ENCODE measurements around the gene PES1.

The PES1 gene

DNA sequence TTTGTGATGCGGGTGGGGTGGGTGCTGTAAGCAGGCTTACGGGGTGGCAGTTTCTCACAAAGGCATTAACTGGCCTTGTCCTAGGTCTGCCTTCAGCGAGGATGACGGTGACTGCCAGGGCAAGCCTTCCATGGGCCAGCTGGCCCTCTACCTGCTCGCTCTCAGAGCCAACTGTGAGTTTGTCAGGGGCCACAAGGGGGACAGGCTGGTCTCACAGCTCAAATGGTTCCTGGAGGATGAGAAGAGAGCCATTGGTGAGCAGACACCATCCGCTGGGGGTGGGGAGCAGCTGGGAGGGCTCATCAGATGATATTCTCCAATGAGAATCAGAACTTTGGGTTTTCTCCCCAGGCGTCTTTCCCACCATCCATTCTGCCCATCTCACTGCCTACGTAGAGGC is 21.1 kb upstream of the PES1 start:
- Histone ChIP-seq H3K4me1 (peaks cover 0 to 3% (median 0%) of the 10 kb centered on the region in 4 donors), H3K4me3 (no peak overlapping the region), H3K27ac (no peak overlapping the region), H3K27me3 (no peaks in the 10 kb centered on the region), H3K9me3 (no peaks in the 10 kb centered on the region), H3K36me3 (peaks cover 0 to 61% (median 6%) of the 10 kb centered on the region in 3 donors)
- TF ChIP-seq, protein P1, sequence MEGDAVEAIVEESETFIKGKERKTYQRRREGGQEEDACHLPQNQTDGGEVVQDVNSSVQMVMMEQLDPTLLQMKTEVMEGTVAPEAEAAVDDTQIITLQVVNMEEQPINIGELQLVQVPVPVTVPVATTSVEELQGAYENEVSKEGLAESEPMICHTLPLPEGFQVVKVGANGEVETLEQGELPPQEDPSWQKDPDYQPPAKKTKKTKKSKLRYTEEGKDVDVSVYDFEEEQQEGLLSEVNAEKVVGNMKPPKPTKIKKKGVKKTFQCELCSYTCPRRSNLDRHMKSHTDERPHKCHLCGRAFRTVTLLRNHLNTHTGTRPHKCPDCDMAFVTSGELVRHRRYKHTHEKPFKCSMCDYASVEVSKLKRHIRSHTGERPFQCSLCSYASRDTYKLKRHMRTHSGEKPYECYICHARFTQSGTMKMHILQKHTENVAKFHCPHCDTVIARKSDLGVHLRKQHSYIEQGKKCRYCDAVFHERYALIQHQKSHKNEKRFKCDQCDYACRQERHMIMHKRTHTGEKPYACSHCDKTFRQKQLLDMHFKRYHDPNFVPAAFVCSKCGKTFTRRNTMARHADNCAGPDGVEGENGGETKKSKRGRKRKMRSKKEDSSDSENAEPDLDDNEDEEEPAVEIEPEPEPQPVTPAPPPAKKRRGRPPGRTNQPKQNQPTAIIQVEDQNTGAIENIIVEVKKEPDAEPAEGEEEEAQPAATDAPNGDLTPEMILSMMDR (IDR thresholded peaks at IDR 0.05), result no peak
- intact Hi-C loops (cut with DNase I; ENCODE audit: low total_unique reads), result loop anchor here (10.0 kb wide), 1 partner anchor 292 kb away; no protein-coding TSS in a partner anchor
- no peak for DNase-seq

DNA sequence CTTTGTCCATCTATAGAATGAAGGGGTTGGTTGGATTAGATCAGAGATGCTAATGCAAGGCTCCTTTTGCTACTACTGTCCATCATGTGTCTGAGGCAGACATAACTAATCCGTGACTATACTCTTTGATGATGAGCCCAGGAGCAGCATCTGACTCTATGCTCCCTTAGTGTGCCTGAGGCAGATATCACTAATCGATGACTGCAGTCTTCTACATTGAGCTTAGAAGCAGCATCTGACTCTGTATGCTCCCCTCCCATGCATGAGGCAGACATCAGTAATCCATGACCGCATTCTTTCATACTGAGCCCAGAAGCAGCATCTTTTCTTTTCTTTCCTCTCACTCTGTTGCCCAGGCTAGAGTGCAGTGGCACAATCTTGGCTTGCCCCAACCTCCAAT is 19.5 kb upstream of the PES1 start:
- peaks cover 0 to 49% (median 6%) of the 10 kb centered on the region in 3 donors for H3K36me3 ChIP-seq

DNA sequence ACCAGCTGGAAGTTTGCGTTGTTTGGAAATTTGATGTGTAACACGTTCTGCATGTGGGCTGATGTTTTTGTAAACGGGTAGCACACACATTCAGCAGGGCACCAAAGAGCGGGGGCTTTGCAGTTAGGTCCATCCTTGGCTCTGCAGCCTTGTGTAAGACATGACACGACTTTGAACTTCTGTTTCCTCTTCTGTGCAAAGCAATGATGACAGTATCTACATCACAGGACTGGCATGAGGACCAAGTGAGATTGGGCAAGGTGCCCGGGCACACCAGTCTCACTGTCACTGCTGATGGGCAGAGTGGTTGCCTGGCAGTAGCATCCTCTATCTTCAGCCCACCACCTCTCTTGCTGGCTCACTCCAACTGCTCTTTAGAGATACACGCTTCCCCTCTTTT is 18.6 kb upstream of the PES1 start:
- Histone ChIP-seq H3K4me1 (peaks cover 0 to 27% (median 14%) of the 10 kb centered on the region in 4 donors), H3K27ac (no peak overlapping the region), H3K4me3 (no peak overlapping the region), H3K27me3 (no peaks in the 10 kb centered on the region), H3K36me3 (peaks cover 0 to 45% (median 6%) of the 10 kb centered on the region in 3 donors), H3K9me3 (no peaks in the 10 kb centered on the region)
- DNase-seq, result peak; percentile 58 to 71
- TF ChIP-seq, protein P1 (IDR thresholded peaks at IDR 0.05), result no peak
- intact Hi-C loops (cut with DNase I; ENCODE audit: low total_unique reads), result loop anchor here (10.0 kb wide), 1 partner anchor 295 kb away; no protein-coding TSS in a partner anchor

More for the DNA sequence above, 19.5 kb upstream of the PES1 start:
- H3K4me3 ChIP-seq, result no peak overlapping the region
- DNase-seq, result no peak
- no peak overlapping the region for H3K27ac ChIP-seq
- peaks cover 0 to 19% (median 8%) of the 10 kb centered on the region in 4 donors for H3K4me1 ChIP-seq
- intact Hi-C loops (cut with DNase I; ENCODE audit: low total_unique reads), result loop anchor here (10.0 kb wide), 1 partner anchor 294 kb away; no protein-coding TSS in a partner anchor
- H3K27me3 ChIP-seq, result no peaks in the 10 kb centered on the region
- TF ChIP-seq, protein P1 (IDR thresholded peaks at IDR 0.05), result no peak
- no peaks in the 10 kb centered on the region for H3K9me3 ChIP-seq

DNA sequence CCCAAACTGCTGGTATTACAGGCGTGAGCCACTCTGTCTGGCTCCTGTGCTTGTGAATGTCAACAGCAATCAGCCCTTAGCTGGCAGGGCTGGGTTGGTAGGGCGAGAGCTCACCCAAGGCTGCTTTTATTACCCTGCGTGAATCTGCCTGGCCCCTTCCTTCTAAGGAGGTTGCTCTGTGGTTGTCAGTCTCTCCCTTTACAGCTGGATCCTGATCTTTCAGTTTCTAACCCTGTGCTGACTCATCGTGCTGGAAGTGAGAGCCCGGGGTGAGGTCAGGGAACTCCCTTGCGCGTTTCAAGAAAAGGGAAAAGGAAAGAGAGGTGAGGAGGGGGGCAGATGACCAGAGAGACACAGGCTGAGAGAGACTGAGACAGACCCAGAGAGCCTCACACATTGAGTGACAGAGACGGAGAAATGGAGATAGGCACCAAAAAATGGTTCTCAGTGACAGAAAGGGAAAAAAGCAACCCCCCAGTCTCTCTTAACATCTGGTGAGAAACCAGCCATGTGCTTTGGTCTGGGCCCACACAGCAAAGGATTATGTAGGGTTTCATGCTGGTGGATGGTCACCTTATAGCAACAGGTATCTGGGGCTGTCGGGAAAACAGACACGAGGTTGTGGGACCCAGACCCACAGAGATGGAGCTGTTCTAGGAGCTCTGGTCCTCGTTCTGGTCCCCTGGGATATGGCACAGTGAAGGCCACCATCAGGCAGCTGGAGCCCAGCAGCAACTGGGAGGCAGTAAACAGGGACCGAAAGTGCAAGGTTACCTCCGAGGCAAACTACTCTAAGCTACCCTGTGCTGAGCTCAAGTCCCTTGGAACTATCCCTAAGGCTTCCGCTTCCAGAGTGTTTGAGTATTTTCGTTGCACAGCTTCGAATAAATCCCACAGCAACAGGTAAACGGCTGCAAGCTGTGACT is 17.8 kb upstream of the PES1 start:
- Histone ChIP-seq H3K9me3 (no peaks in the 10 kb centered on the region), H3K27me3 (no peaks in the 10 kb centered on the region), H3K4me3 (no peak overlapping the region), H3K36me3 (peaks cover 0 to 39% (median 6%) of the 10 kb centered on the region in 3 donors), H3K4me1 (peaks cover 0 to 27% (median 14%) of the 10 kb centered on the region in 4 donors), H3K27ac (no peak overlapping the region)
- TF ChIP-seq, protein P1 (IDR thresholded peaks at IDR 0.05), result no peak
- peak in 1 of 2 donors; percentile 48 for DNase-seq
- intact Hi-C loops (cut with DNase I; ENCODE audit: low total_unique reads), result loop anchor here (10.0 kb wide), 1 partner anchor 295 kb away; no protein-coding TSS in a partner anchor

DNA sequence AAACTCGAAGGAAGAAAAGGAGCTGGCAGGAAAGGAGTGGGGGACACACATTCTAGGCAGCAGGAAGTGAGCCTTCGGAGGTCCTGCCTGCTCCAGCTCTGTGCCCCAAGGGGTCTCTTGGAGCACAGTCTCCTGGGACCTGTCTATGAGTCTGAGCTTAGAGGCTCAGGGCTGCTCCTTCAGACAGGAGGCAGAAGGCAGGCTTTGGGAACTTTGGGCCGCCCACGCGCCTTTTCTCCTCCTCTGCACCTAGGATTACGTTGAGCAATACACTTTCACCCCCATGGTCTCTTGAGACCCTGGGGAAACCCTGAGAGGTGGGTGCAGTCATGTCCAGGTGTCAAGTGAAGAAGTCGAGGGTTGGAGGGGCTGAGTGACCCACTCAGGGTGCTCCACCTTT is 16.2 kb upstream of the PES1 start:
- H3K4me3 ChIP-seq, result peak overlapping the region; percentile 52 to 59

More for the DNA sequence above, 16.2 kb upstream of the PES1 start:
- no peak overlapping the region for H3K27ac ChIP-seq
- intact Hi-C loops (cut with DNase I; ENCODE audit: low total_unique reads), result no loop called here
- peaks cover 0 to 27% (median 14%) of the 10 kb centered on the region in 4 donors for H3K4me1 ChIP-seq
- TF ChIP-seq, protein P1 (IDR thresholded peaks at IDR 0.05), result no peak
- H3K9me3 ChIP-seq, result no peaks in the 10 kb centered on the region
- H3K27me3 ChIP-seq, result no peaks in the 10 kb centered on the region
- DNase-seq, result no peak
- H3K36me3 ChIP-seq, result peaks cover 0 to 24% (median 6%) of the 10 kb centered on the region in 3 donors

Data from tibial artery (tissue), 4 donors.